Measurements from ENCODE around the gene PITPNM3.

PITPNM3 gene

DNA sequence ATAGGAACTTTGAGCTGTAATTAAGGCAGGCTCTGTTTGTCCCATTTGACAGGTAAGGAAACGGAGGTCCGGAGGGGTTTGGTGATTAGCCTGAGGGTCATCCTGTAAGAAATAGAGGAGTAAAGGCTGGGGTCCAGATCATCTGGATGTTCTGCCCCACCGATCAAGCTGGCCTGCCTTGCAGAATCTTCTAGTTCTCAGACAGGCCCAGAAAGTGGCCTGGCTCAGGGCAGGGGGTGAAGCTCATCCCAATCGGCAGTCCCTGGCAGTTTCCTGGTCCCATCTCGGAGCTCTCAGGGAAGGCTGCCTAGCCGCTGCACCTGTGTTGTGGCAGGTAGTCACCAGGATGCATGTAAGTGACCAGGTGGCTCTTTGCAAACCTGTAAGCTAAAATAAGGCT lies 107.9 kb downstream of the PITPNM3 start:
- no peak overlapping the region for H3K4me3 ChIP-seq (replicated peaks; ENCODE audit: low read depth, low read length)
- DNase-seq (ENCODE audit: extremely low read depth, low read depth), result no peak
- TF ChIP-seq, protein P1, sequence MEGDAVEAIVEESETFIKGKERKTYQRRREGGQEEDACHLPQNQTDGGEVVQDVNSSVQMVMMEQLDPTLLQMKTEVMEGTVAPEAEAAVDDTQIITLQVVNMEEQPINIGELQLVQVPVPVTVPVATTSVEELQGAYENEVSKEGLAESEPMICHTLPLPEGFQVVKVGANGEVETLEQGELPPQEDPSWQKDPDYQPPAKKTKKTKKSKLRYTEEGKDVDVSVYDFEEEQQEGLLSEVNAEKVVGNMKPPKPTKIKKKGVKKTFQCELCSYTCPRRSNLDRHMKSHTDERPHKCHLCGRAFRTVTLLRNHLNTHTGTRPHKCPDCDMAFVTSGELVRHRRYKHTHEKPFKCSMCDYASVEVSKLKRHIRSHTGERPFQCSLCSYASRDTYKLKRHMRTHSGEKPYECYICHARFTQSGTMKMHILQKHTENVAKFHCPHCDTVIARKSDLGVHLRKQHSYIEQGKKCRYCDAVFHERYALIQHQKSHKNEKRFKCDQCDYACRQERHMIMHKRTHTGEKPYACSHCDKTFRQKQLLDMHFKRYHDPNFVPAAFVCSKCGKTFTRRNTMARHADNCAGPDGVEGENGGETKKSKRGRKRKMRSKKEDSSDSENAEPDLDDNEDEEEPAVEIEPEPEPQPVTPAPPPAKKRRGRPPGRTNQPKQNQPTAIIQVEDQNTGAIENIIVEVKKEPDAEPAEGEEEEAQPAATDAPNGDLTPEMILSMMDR (IDR thresholded peaks at IDR 0.05; ENCODE audit: low read depth, low read length, missing control alignments), result no peak

DNA sequence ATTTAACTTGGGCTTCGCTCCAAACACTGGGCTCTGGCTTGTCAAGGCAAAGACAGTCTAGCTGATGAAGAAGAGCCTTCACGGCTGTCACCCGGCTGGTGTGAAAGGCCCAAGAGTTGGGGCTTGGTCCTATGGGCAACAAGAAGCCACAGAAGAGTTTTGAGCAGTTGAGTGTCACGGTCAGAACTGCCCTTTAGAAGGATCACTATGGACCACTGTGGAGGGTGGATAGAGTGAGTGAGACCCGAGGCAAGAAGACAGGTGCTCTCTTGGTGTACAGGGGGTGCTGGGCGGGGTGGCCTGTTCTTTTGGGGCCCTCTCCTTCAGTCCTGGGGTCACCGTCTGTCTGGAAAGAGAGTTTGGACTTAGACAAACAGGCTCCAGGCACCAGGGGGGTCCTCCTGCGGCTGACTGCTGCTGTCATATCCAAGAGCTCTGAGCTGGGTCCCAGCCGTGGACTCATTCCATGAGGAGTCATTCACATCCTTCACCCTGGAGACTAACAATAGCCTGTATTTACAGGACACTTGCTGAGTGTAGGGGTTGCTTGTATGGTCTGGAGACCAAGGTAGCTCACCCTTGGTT lies 109.7 kb downstream of the PITPNM3 start:
- no peak for DNase-seq (ENCODE audit: extremely low read depth, low read depth)
- H3K4me3 ChIP-seq (replicated peaks; ENCODE audit: low read depth, low read length), result no peak overlapping the region
- TF ChIP-seq, protein P1 (IDR thresholded peaks at IDR 0.05; ENCODE audit: low read depth, low read length, missing control alignments), result no peak

DNA sequence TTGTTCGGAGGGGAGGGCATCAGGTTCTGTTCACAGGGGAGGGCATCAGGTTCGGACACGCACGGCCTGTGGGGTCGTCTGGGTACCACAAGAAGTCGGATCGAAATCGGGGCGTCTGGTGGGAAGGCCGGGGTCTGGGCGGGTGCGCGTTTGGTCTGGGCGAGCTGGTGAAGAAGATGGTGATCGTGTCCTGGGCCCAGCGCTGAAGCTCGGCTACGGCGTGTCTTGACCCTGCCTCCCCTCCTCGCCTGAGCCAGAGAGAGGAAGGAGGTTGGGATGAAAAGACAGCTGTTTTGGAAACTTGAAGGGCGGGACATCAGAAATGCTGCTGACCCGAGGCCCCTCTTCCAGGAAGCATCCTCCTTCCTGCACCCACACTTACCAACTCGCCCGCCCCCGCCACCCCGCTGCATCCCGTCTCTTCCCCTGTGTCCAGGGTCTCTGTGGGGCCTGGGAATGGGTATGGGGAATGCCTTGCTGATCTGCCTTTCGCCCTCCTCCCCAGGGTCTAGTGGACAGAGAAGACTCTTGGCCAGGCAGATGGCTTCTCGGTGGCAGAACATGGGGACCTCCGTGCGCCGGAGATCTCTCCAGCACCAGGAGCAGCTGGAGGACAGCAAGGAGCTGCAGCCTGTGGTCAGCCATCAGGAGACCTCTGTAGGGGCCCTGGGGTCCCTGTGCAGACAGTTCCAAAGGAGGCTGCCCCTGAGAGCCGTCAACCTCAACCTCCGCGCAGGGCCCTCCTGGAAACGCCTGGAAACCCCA lies 111.6 kb downstream of the PITPNM3 start:
- peak overlapping the region; percentile 61 for H3K4me3 ChIP-seq (replicated peaks; ENCODE audit: low read depth, low read length)
- DNase-seq (ENCODE audit: extremely low read depth, low read depth), result no peak
- TF ChIP-seq, protein P1 (IDR thresholded peaks at IDR 0.05; ENCODE audit: low read depth, low read length, missing control alignments), result no peak

DNA sequence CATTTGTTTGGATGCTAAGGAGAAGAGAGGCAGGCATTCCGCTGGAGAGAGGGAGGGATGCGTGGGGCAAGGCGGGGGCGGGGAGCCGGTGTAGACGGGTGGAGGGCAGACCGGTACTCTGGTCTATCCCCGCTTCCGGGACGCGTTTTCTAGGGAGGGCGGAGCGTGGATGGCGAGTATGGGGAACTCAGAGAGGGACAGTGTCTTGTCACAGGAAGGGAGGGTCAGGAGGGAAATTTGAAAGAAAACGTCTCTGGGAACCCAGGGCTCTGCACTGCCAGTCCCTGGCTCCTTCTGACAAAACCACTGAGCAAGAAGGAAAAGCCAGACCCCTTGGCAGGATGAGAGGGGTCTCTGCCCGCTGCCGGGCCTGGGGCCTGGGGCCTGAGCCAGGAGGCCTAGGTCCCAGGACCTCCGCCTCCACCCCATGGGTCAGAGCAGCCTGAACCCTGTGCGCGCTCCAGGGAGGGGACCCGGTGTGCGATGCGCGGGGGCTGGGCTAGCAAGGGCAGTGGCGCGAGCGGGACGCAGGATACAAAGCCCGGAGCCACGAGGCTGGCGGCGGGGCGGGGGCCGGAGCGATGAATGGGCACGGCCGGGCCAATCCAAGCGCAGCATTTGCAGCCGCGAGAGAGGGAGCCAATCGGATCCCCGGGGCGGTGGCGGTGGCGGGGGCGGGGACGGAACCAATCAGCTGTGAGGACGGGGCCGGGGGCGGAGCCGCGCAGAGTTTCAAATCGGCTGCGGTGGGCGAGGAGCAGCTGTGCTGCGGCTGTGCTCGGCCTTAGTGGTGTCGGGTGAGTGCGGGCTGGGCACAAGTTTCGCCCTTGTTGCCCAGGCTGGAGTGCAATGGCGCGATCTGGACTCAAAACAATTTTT lies 112.4 kb downstream of the PITPNM3 start, which contains the start of gene PIMREG:
PIMREG (plus strand) TSS at position 764 of the 879 bp plus-strand sequence. CDS start 656 bp downstream, outside the sequence.
- TF ChIP-seq, protein P1 (IDR thresholded peaks at IDR 0.05; ENCODE audit: low read depth, low read length, missing control alignments), result no peak
- H3K4me3 ChIP-seq (replicated peaks; ENCODE audit: low read depth, low read length), result peak within 1 kb of the TSS; percentile 61
- peak; percentile 65 for DNase-seq (ENCODE audit: extremely low read depth, low read depth)

DNA sequence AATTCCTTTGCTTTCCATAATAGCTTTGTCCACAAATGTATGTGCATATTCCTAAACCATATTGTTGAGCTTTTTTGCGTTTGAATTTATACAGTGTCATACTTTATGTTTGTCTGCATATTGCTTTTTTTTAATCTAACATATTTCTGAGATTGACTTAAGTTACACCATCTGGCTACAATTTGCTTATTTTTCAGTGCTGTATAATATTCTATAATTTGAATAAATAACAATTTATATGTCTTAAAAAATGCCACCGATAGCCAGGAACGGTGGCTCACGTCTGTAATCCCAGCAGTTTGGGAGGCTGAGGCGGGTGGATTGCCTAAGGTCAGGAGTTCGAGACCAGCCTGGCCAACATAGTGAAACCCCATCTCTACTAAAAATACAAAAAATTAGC lies 113.6 kb downstream of the PITPNM3 start:
- TF ChIP-seq, protein P1 (IDR thresholded peaks at IDR 0.05; ENCODE audit: low read depth, low read length, missing control alignments), result no peak
- H3K4me3 ChIP-seq (replicated peaks; ENCODE audit: low read depth, low read length), result no peak overlapping the region
- no peak for DNase-seq (ENCODE audit: extremely low read depth, low read depth)

DNA sequence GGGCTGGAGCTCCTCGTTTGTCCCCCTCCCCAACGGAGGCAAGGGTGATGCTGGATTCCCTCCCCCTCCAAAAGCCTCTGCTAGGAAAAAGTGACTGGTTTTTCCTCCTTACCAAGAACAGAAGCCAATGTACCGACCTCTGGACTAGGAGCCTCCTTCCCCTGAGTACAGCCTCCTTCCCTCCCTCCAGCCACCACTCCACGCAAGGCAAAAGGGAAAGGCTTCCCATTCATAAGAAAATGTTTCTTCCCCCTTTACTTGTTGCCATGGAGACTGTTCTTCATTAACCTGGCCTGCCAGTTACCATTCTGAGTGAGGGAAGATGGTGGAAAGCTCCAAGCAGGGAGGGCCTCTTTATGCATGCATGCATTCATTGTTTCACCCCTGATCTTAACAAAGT lies 116.4 kb downstream of the PITPNM3 start:
- no peak for DNase-seq (ENCODE audit: extremely low read depth, low read depth)
- TF ChIP-seq, protein P1 (IDR thresholded peaks at IDR 0.05; ENCODE audit: low read depth, low read length, missing control alignments), result no peak
- H3K4me3 ChIP-seq (replicated peaks; ENCODE audit: low read depth, low read length), result no peak overlapping the region
